K562 (cell line): ENCODE data around the gene LAGE3. TPM values are rescaled to one million over a fixed set of nuclear protein-coding genes. Genes with fewer than 3 reads are reported as not detected.
A peak's percentile ranks its signal among the peaks of the same experiment; 100 is the strongest.

Experiments used
- FOXJ3 ChIP-seq: sonication (generic); formaldehyde crosslinking; IDR thresholded peaks from 2 replicates; pipeline ENCODE4 v1.4.0; 2020; ENCODE audit warnings: mild to moderate bottlenecking, missing genetic modification reagents
- GTF3C2 ChIP-seq: IDR thresholded peaks from 3 replicates; pipeline ENCODE4 v1.6.1; 2011; ENCODE audit warnings: borderline replicate concordance, mild to moderate bottlenecking, moderate library complexity; ENCODE audit not compliant: insufficient read length; ENCODE audit errors: extremely low read depth
- MGA ChIP-seq: fragments of 450-650 bp; IDR thresholded peaks from 2 replicates; pipeline ENCODE4 v1.6.1; 2016; ENCODE audit warnings: mild to moderate bottlenecking, moderate library complexity
- SOX6 ChIP-seq: fragments of 450-650 bp; IDR thresholded peaks from 2 replicates; pipeline ENCODE4 v1.6.1; 2014; ENCODE audit warnings: mild to moderate bottlenecking
- TFE3 ChIP-seq: fragments of 450-650 bp; formaldehyde crosslinking; IDR thresholded peaks from 2 replicates; pipeline ENCODE4 v1.4.0; 2020; ENCODE audit warnings: mild to moderate bottlenecking, mixed read lengths
- XRCC4 ChIP-seq: IDR thresholded peaks from one replicate; pipeline ENCODE4 v1.6.1; 2011; ENCODE audit not compliant: insufficient read depth, insufficient read length; ENCODE audit errors: extremely low read depth
- ZKSCAN8 ChIP-seq: fragments of 200-800 bp; sonication (Bioruptor generic); IDR thresholded peaks from 2 replicates; pipeline ENCODE4 v1.6.1; 2016; ENCODE audit warnings: missing genetic modification characterization, missing compliant biosample characterization
- ZNF551 ChIP-seq: fragments of 250-450 bp; sonication (Bioruptor Pico); IDR thresholded peaks from 2 replicates; pipeline ENCODE4 v1.5.0; 2021; ENCODE audit warnings: mild to moderate bottlenecking, moderate library complexity
- polyA plus RNA-seq, 8 experiments: library from polyadenylated mRNA; depleted of rRNA in 4 of 8; stranded (reverse) in 5 of 8; unstranded in 3 of 8; fragments of >200 nt; fragmentation: Nextera tagmentation in 2 of 8; fragmentation: Illumina TruSeq in 1 of 8; extraction: Ambion mirVana in 2 of 8; extraction: Trizol in 1 of 8; gene quantifications; 2 replicates each; pipeline versions ENCODE4 v1.2.1 to v1.2.3, GENCODE V29; 2011 to 2014; ENCODE audit warnings: inconsistent platforms in 1 of 8, missing spikeins in 1 of 8
- total RNA-seq, 7 experiments: library from RNA; depleted of rRNA in 6 of 7; stranded (reverse); fragments of >200 nt in 6 of 7; fragmentation: Illumina TruSeq in 2 of 7; extraction: Trizol in 2 of 7; gene quantifications; 2 replicates each; pipeline versions ENCODE4 v1.2.1 to v1.2.3, GENCODE V29; 2011 to 2021; ENCODE audit warnings: low replicate concordance in 1 of 7

The LAGE3 gene
- total and polyA plus RNA-seq, 9 of the 15 experiments (the other 6 are each of a cell fraction or from before 2014, with no cell fraction given): 28.2 to 125 (median 35.8) TPM

- TF ChIP-seq MGA (peak; percentile 66), GTF3C2 (no peak), XRCC4 (no peak), FOXJ3 (no peak), SOX6 (no peak), ZNF551 (no peak), TFE3 (peak; percentile 32; the same call in 1 of the 2 replicates), ZKSCAN8 (CRISPR knock-in tag) (no peak)
Measured at GRCh38 chrX:154428176-154429171, 50.6 kb downstream of the LAGE3 start, which contains the start of gene ATP6AP1 (continued).
